HG03135 (cell line): ENCODE data around the gene MINDY2.
"Not testable (repeated sequence)": the region's sequence is repeated elsewhere in the genome, so short reads cannot be mapped to it uniquely, and the experiment has no call there.

Experiments used
- ATAC-seq: cut with Tn5 transposase; IDR thresholded peaks from one replicate; pipeline ENCODE4 v1.9.1; 2021; ENCODE audit warnings: mild to moderate bottlenecking, moderate library complexity; ENCODE audit not compliant: unreplicated experiment

MINDY2 gene

GRCh38 chr15:58749532-58750337, 21.4 kb upstream of the MINDY2 start, which contains the start of gene ADAM10:
Gene ADAM10 (minus strand): TSS chr15:58749707. CDS start chr15:58749534, 173 bp downstream.
- peak; percentile 79 for ATAC-seq

- ATAC-seq, result no peak
These were observed 18.4 kb upstream of the MINDY2 start for GRCh38 chr15:58752716-58753115.

- ATAC-seq, result no peak
These were observed 15.8 kb upstream of the MINDY2 start for GRCh38 chr15:58755350-58755749.

- ATAC-seq, result no peak
These were observed 15.1 kb upstream of the MINDY2 start for GRCh38 chr15:58755956-58756355.

- ATAC-seq, result no peak
These were observed 13.0 kb upstream of the MINDY2 start for GRCh38 chr15:58758141-58758540.

- no peak for ATAC-seq
These were observed 10.6 kb upstream of the MINDY2 start for GRCh38 chr15:58760385-58761009.

- no peak for ATAC-seq
These were observed 10.1 kb upstream of the MINDY2 start for GRCh38 chr15:58761010-58761388.

GRCh38 chr15:58762285-58762684, 8.8 kb upstream of the MINDY2 start:
- no peak for ATAC-seq

GRCh38 chr15:58762731-58763130, 8.4 kb upstream of the MINDY2 start:
- ATAC-seq, result no peak

- ATAC-seq, result no peak
These were observed 6.6 kb upstream of the MINDY2 start for GRCh38 chr15:58764468-58764867.

- no peak for ATAC-seq
These were observed 4.8 kb upstream of the MINDY2 start for GRCh38 chr15:58766290-58766689.

GRCh38 chr15:58768601-58769004, 2.5 kb upstream of the MINDY2 start:
- not testable (repeated sequence) for ATAC-seq

GRCh38 chr15:58770519-58770856, 614 bp upstream of the MINDY2 start:
- peak; percentile 30 for ATAC-seq

GRCh38 chr15:58771621-58772250, 634 bp downstream of the MINDY2 start:
- peak; percentile 15 for ATAC-seq

GRCh38 chr15:58773024-58773423, 1.9 kb downstream of the MINDY2 start:
- no peak for ATAC-seq

- no peak for ATAC-seq
These were observed 4.3 kb downstream of the MINDY2 start for GRCh38 chr15:58775402-58775801.

- peak; percentile 63 for ATAC-seq
These were observed 6.0 kb downstream of the MINDY2 start for GRCh38 chr15:58777107-58777506.

GRCh38 chr15:58779554-58779953, 8.5 kb downstream of the MINDY2 start:
- ATAC-seq, result no peak

- ATAC-seq, result no peak
These were observed 14.3 kb downstream of the MINDY2 start for GRCh38 chr15:58785355-58785754.

- ATAC-seq, result no peak
These were observed 17.1 kb downstream of the MINDY2 start for GRCh38 chr15:58788056-58788710.

GRCh38 chr15:58793862-58794261, 22.8 kb downstream of the MINDY2 start:
- ATAC-seq, result no peak
